ENCODE results near the gene ULBP2.

- TF ChIP-seq POLR2AphosphoS5 (IDR thresholded peaks at IDR 0.05; ENCODE audit: low read depth, low read length) (no peak), PAX5 (IDR thresholded peaks at IDR 0.05; ENCODE audit: insufficient read depth, low read length, severe bottlenecking) (no peak), SPI1 (IDR thresholded peaks at IDR 0.05; ENCODE audit: low read depth, low read length) (no peak), POLR2A (IDR thresholded peaks at IDR 0.05; ENCODE audit: low read depth, low read length) (no peak), POU2F2 (IDR thresholded peaks at IDR 0.05; ENCODE audit: low read depth, low read length) (no peak)
These were observed 24.1 kb upstream of the ULBP2 start for GRCh38 chr6:149917679-149918078.
